ENCODE data around the gene PGAP1.

DNA sequence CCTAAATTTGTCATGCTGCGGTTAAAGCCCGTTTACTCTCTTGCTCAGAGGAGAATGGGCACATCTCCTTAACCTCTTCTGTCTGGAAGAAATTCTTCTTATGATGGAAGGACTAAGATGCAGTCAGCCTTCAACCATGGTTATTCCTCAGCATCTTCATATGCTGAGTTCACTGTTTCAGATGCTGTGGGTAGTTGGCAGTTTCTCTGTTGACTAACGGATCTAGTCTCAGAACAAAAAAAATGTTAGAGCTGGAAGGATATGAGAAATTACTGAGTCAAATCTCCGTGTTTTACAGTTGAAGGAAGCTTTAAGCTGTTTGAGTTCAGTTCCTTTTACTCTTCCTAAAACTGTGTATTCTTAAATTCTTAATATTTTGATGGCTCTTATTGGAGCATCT is 43.6 kb upstream of the PGAP1 start:
- TF ChIP-seq, protein P1, sequence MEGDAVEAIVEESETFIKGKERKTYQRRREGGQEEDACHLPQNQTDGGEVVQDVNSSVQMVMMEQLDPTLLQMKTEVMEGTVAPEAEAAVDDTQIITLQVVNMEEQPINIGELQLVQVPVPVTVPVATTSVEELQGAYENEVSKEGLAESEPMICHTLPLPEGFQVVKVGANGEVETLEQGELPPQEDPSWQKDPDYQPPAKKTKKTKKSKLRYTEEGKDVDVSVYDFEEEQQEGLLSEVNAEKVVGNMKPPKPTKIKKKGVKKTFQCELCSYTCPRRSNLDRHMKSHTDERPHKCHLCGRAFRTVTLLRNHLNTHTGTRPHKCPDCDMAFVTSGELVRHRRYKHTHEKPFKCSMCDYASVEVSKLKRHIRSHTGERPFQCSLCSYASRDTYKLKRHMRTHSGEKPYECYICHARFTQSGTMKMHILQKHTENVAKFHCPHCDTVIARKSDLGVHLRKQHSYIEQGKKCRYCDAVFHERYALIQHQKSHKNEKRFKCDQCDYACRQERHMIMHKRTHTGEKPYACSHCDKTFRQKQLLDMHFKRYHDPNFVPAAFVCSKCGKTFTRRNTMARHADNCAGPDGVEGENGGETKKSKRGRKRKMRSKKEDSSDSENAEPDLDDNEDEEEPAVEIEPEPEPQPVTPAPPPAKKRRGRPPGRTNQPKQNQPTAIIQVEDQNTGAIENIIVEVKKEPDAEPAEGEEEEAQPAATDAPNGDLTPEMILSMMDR (IDR thresholded peaks at IDR 0.05) = no peak
- no peak for TF ChIP-seq POLR2A (IDR thresholded peaks at IDR 0.05)

Data from uterus (tissue), 2 donors.